GM18867 (cell line): ENCODE data around the gene SPRYD4.

ENCODE experiments used
- ATAC-seq: cut with Tn5 transposase; IDR thresholded peaks from one replicate; pipeline ENCODE4 v1.9.1; 2021; ENCODE audit warnings: mild to moderate bottlenecking, moderate library complexity; ENCODE audit not compliant: unreplicated experiment

Gene SPRYD4

GRCh38 chr12:56520048-56520447 is 51.7 kb downstream of the SPRYD4 start:
- no peak for ATAC-seq

GRCh38 chr12:56520506-56520905 is 52.1 kb downstream of the SPRYD4 start:
- ATAC-seq, result no peak

GRCh38 chr12:56521209-56521589 is 52.8 kb downstream of the SPRYD4 start:
- no peak for ATAC-seq

DNA sequence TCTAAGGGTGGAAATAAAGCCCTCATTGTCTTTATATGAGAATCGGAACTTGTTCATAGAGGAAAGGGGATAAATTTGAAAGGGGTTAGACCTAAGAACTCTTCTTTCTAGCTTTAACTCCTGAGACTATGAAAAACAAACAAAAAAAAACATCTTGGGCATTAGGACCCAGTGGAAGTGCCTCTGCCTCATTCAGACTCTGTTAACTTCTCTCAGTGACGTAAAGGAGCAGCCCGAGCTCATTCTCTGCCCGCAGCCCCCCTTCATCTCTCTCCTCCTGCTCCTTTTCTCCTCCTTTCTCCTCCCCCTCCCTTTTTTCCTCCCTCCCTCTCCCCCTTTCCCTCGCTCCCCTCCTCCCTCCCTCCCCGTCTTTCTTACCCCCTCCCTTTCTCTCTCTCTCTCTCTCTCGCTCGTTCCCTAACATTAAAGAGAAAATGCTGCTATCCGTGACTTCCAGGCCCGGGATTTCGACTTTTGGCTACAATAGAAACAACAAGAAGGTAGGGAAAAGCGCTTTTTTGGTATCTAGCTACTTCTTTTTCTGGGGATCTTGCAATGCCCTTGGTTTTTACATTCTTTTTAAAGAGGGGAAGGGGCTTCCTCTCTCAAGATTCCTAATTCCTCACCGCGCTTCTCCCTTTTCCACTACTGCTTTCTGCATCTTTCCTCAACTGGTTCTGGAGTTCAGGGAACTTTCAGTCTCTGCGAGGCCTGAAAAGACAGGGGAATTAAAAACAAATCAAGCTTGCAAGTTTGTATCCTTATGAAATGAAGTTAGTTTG is 53.4 kb downstream of the SPRYD4 start, which contains the start of gene RBMS2:
Gene RBMS2, plus strand, starts transcription at position 231 of the 782 bp plus-strand sequence. Its CDS starts 204 bp downstream, at position 435.
- ATAC-seq, result no peak

DNA sequence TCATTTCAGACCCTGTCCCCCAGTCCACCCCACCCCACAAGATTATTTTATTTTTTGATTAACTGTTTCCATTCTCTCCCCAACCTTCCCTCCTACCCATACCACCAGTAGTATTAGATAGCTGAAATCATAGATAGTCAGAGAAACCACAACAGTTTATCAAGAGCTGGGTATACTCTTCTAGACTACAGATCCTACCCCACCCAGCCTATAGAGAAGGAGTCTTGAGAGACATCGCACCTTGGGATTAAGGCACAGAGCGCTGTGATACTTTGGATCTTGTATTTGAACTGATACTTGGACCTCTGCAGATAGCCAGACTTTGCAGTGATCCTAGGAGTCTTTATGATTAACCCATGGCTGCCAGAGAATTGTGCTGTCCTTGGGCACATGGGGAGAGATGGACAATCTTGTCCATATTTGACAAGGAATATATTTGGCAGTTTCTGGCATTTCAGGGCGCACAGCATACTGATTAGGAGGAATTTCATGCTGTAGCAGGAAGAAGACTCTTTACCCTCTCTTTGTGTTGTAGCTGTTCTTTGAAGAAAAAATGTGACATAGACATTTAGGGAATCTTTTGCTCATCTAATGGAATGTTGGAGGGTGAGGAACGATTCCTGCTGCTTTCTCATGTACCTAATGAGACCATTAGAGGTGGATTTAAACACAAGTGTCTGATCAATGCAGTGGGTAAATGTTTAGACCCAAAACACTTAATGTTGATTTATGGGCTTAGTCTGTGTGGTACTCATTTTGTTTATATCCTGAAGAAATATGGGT is 54.2 kb downstream of the SPRYD4 start:
- no peak for ATAC-seq

GRCh38 chr12:56528846-56529245 is 60.5 kb downstream of the SPRYD4 start:
- no peak for ATAC-seq
